ENCODE data around the gene SPHK2.

GRCh38 chr19:48614436-48615230 lies 4.7 kb upstream of the SPHK2 start, which contains the start of gene FAM83E:
- TF ChIP-seq, protein P1, sequence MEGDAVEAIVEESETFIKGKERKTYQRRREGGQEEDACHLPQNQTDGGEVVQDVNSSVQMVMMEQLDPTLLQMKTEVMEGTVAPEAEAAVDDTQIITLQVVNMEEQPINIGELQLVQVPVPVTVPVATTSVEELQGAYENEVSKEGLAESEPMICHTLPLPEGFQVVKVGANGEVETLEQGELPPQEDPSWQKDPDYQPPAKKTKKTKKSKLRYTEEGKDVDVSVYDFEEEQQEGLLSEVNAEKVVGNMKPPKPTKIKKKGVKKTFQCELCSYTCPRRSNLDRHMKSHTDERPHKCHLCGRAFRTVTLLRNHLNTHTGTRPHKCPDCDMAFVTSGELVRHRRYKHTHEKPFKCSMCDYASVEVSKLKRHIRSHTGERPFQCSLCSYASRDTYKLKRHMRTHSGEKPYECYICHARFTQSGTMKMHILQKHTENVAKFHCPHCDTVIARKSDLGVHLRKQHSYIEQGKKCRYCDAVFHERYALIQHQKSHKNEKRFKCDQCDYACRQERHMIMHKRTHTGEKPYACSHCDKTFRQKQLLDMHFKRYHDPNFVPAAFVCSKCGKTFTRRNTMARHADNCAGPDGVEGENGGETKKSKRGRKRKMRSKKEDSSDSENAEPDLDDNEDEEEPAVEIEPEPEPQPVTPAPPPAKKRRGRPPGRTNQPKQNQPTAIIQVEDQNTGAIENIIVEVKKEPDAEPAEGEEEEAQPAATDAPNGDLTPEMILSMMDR (IDR thresholded peaks at IDR 0.05) = no peak
- no peak for TF ChIP-seq POLR2A (IDR thresholded peaks at IDR 0.05)
- TF ChIP-seq EP300 (IDR thresholded peaks at IDR 0.05) = no peak

Measured in ovary (tissue), 3 donors.